ENCODE results near the gene MAP4. TPM values are rescaled to one million over a fixed set of nuclear protein-coding genes. Genes with fewer than 3 reads are reported as not detected.

The MAP4 gene
- total RNA-seq, 1 donor from 2014 or later: 166 TPM

DNA sequence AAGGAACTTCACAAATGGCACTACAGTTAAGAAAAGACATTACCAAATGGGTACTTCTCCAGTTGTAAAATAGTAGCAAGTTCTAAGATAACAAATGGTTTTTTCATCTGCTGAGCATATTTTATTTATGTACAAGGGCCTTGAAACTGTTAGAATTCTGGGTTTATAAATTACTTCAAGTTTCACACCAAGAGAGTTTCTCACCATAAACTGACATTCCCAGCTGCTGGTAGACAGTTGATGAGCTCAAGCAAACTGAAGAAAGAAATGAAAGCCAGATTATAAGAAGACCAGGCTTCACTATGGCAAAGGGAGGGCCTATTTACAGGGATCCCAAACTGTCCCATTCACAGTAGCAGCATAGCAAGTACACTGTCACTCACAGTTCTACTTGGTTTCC is 113.5 kb downstream of the MAP4 start:
- ATAC-seq (no peak), DNase-seq (no peak)
- intact Hi-C loops (cut with DNase I): no loop called here
- no peak overlapping the region for H3K4me3 ChIP-seq
- H3K27me3 ChIP-seq (ENCODE audit: low read depth): no peaks in the 10 kb centered on the region
- peaks cover 20% of the 10 kb centered on the region for H3K36me3 ChIP-seq
- no peaks in the 10 kb centered on the region for H3K4me1 ChIP-seq
- H3K27ac ChIP-seq: no peak overlapping the region
- H3K9me3 ChIP-seq: no peaks in the 10 kb centered on the region
- TF ChIP-seq, protein P1, sequence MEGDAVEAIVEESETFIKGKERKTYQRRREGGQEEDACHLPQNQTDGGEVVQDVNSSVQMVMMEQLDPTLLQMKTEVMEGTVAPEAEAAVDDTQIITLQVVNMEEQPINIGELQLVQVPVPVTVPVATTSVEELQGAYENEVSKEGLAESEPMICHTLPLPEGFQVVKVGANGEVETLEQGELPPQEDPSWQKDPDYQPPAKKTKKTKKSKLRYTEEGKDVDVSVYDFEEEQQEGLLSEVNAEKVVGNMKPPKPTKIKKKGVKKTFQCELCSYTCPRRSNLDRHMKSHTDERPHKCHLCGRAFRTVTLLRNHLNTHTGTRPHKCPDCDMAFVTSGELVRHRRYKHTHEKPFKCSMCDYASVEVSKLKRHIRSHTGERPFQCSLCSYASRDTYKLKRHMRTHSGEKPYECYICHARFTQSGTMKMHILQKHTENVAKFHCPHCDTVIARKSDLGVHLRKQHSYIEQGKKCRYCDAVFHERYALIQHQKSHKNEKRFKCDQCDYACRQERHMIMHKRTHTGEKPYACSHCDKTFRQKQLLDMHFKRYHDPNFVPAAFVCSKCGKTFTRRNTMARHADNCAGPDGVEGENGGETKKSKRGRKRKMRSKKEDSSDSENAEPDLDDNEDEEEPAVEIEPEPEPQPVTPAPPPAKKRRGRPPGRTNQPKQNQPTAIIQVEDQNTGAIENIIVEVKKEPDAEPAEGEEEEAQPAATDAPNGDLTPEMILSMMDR (IDR thresholded peaks at IDR 0.05): no peak

DNA sequence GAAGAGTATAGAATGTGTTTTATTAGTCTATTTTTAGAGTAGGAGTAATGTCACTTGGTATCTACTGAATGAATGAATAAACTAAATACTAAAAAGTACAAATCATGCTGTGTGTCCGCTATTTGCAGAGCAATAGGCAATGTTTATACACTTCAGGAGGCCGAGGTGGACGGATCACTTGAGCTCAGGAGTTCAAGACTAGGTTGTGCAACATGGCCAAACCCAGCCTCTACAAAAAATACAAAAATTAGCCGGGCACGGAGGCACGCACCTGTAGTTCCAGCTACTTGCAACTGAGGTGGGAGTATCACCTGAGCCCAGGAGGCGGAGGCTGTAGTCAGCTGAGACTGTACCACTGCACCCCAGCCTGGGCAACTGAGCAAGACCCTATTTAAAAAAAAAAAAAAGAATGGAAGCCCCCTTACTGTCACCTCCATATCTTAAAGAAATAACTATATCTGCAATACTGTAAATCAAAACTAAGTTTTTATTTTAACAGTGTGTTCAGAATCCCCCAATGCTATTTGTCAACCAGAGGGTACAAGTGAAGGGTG is 114.9 kb downstream of the MAP4 start:
- Histone ChIP-seq H3K27ac (no peak overlapping the region), H3K4me1 (no peaks in the 10 kb centered on the region), H3K36me3 (peaks cover 29% of the 10 kb centered on the region), H3K4me3 (no peak overlapping the region), H3K27me3 (ENCODE audit: low read depth) (no peaks in the 10 kb centered on the region), H3K9me3 (no peaks in the 10 kb centered on the region)
- intact Hi-C loops (cut with DNase I): no loop called here
- TF ChIP-seq, protein P1 (IDR thresholded peaks at IDR 0.05): no peak
- DNase-seq (peak; percentile 53), ATAC-seq (peak; percentile 81 to 91)

DNA sequence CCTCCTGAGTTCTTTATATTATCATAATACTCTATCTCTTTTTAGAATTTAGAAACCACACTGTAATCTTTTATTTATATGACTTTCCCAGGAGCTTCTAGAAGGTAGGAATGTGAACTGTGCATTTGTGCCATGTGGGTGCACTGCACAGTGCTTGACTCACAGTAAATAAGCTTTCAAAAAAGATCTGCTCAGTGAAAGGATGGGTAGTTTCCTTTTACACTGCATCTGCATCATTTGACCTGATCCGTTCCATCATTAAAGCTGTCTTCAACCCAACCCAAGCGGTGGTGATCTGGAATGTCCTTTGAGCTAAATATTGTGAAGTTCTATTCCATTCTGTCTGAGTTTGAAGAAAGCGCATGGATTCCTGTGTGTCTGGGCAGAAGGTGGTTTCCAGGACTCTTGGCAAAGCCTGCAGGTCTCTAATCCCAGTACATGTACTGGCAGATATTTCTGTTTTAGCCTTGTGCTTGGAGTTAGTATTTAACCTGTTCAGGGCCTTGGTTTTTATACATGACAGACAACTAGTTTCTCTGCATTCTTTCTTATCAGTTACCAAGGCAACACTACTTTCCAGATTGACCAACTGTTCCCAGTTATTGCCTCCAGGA is 116.6 kb downstream of the MAP4 start:
- no peak for ATAC-seq
- TF ChIP-seq, protein P1 (IDR thresholded peaks at IDR 0.05): no peak
- Histone ChIP-seq H3K4me3 (no peak overlapping the region), H3K27me3 (ENCODE audit: low read depth) (no peaks in the 10 kb centered on the region), H3K36me3 (peaks cover 19% of the 10 kb centered on the region), H3K4me1 (no peaks in the 10 kb centered on the region), H3K27ac (no peak overlapping the region), H3K9me3 (no peaks in the 10 kb centered on the region)
- intact Hi-C loops (cut with DNase I): no loop called here
- DNase-seq: no peak

DNA sequence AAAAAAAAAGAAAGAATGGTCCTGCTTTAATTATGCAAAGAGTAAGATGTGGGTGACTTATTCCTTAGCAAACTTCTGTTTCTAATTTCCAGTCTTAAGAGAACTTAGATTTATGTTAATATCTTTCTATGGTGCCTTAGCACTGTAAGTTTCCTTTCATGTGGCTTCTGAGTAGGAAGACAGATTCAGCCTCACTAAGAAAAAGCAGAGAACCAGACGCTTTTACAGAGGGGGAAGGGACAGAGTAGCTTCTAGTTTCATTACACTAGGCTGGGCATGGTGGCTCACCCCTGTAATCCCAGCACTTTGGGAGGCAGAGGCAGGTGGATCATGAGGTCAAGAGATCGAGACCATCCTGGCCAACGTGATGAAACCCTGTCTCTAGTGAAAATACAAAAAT is 118.3 kb downstream of the MAP4 start:
- no peak overlapping the region for H3K4me3 ChIP-seq
- no peak overlapping the region for H3K27ac ChIP-seq
- no peaks in the 10 kb centered on the region for H3K4me1 ChIP-seq
- H3K36me3 ChIP-seq: peaks cover 19% of the 10 kb centered on the region
- TF ChIP-seq, protein P1 (IDR thresholded peaks at IDR 0.05): no peak
- no peaks in the 10 kb centered on the region for H3K9me3 ChIP-seq
- ATAC-seq: no peak
- H3K27me3 ChIP-seq (ENCODE audit: low read depth): no peaks in the 10 kb centered on the region
- no peak for DNase-seq
- intact Hi-C loops (cut with DNase I): no loop called here

DNA sequence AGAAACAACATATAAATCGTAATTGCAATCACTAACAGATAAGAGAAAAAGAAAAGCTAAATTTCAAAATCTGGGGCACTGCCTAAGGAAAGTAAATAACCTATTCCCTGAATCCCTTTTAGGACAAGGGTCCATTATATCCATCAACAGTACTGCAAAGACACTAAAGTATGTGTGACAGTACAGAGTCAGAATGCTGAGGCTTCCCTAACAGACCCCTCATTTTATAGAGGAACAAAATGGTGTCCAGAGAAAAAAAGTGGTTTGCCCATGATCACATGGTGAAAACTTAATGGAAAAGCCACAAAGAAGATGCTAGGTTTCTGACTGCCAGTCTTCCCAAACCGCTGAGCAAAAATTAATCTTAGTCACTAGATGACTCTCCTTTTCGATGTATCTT is 119.5 kb downstream of the MAP4 start:
- H3K4me3 ChIP-seq: no peak overlapping the region
- no peaks in the 10 kb centered on the region for H3K27me3 ChIP-seq (ENCODE audit: low read depth)
- ATAC-seq: no peak
- no peaks in the 10 kb centered on the region for H3K4me1 ChIP-seq
- no peak for DNase-seq
- H3K36me3 ChIP-seq: peaks cover 27% of the 10 kb centered on the region
- H3K27ac ChIP-seq: no peak overlapping the region
- intact Hi-C loops (cut with DNase I): no loop called here
- TF ChIP-seq, protein P1 (IDR thresholded peaks at IDR 0.05): no peak
- H3K9me3 ChIP-seq: no peaks in the 10 kb centered on the region
